BE2C (cell line): ENCODE data around the gene LHFPL2.

Source experiments
- DNase-seq: peaks from one replicate; pipeline ENCODE4 v3.0.0-alpha.2; 2020
- H3K27me3 ChIP-seq: fragments of 250-450 bp; sonication (Bioruptor Pico); 2 replicates; pipeline ENCODE4 v1.5.1; 2020; ENCODE audit warnings: mild to moderate bottlenecking
- H3K36me3 ChIP-seq: fragments of 250-450 bp; sonication (Bioruptor Pico); 2 replicates; pipeline ENCODE4 v1.5.1; 2020; ENCODE audit warnings: mild to moderate bottlenecking
- H3K4me1 ChIP-seq: fragments of 250-450 bp; sonication (Bioruptor Pico); 2 replicates; pipeline ENCODE4 v1.5.1; 2020
- H3K4me3 ChIP-seq: 2 replicates; pipeline ENCODE4 v1.5.1; 2011; ENCODE audit warnings: low read depth, low read length
- H3K9me3 ChIP-seq: fragments of 250-450 bp; sonication (Bioruptor Pico); 2 replicates; pipeline ENCODE4 v1.5.1; 2020
- CTCF ChIP-seq: IDR thresholded peaks from 2 replicates; pipeline ENCODE4 v1.5.1; 2012; ENCODE audit warnings: mild to moderate bottlenecking, low read depth, low read length

LHFPL2 gene

GRCh38 chr5:78511121-78511906 is 137.3 kb downstream of the LHFPL2 start:
- no peak for DNase-seq
- Histone ChIP-seq H3K9me3 (no peaks in the 10 kb centered on the region), H3K4me1 (peaks cover 15% of the 10 kb centered on the region), H3K36me3 (no peaks in the 10 kb centered on the region), H3K27me3 (no peaks in the 10 kb centered on the region), H3K4me3 (no peak overlapping the region)
- no peak for TF ChIP-seq CTCF

DNA sequence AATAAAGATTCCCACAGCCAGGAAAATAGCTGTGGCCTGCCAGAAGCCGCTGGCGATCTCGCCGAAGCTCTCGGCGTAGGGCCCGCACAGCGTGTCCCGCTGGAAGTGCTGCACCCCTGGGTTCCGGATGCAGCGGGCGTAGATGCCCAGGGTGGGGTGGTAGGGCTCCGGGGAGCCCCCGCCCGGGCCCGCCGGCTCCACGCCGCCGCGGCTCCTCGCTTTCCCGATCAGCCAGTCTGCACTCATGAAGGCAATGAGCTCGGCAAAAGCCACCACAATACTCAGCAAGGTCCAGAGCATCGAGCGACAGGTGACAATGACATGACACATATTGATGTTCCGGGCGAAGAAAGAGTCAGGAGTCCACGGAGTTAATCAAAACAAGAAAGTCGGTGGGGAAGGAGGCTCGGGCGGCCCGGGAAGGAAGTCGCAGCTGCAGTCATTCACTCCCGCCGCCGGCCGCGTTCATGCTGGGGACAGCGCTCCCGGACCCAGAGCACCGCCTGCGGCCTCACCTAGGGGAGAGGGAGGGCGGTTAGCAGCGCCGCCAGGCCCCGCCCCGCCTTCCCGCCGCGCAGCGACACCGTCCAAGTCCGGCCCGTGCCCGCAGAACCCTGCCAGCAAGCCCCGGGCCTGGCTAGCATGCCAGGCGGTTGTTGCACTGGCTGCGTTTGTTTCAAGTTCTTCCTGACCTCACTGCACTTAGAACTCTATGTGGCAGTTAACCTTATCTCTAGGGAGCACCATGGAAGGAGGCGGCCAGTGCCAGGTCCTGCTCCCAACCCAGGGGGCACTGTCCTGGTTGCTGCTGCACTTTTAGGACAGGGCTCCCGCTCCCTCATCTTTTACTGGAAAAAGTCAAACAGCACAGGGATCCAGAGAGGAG is 138.4 kb downstream of the LHFPL2 start:
- H3K4me1 ChIP-seq, result peaks cover 27% of the 10 kb centered on the region

GRCh38 chr5:78509145-78509865 is 139.3 kb downstream of the LHFPL2 start:
- DNase-seq, result no peak
- no peak overlapping the region for H3K4me3 ChIP-seq
- H3K4me1 ChIP-seq, result peaks cover 32% of the 10 kb centered on the region
- no peaks in the 10 kb centered on the region for H3K9me3 ChIP-seq
- H3K27me3 ChIP-seq, result no peaks in the 10 kb centered on the region
- TF ChIP-seq CTCF, result no peak
- H3K36me3 ChIP-seq, result no peaks in the 10 kb centered on the region

More for the DNA sequence above, 138.4 kb downstream of the LHFPL2 start:
- peak; percentile 67 for DNase-seq
- no peaks in the 10 kb centered on the region for H3K9me3 ChIP-seq
- peak; percentile 31 for TF ChIP-seq CTCF
- H3K4me3 ChIP-seq, result peak overlapping the region; percentile 44
- no peaks in the 10 kb centered on the region for H3K27me3 ChIP-seq
- H3K36me3 ChIP-seq, result no peaks in the 10 kb centered on the region

- no peaks in the 10 kb centered on the region for H3K36me3 ChIP-seq
- TF ChIP-seq CTCF, result no peak
- no peak for DNase-seq
- H3K27me3 ChIP-seq, result no peaks in the 10 kb centered on the region
- no peaks in the 10 kb centered on the region for H3K9me3 ChIP-seq
- H3K4me3 ChIP-seq, result no peak overlapping the region
- peaks cover 38% of the 10 kb centered on the region for H3K4me1 ChIP-seq
Observed at GRCh38 chr5:78508186-78508765, 140.3 kb downstream of the LHFPL2 start.

- Histone ChIP-seq H3K9me3 (no peaks in the 10 kb centered on the region), H3K4me1 (peaks cover 38% of the 10 kb centered on the region), H3K27me3 (no peaks in the 10 kb centered on the region), H3K36me3 (no peaks in the 10 kb centered on the region), H3K4me3 (no peak overlapping the region)
- no peak for DNase-seq
- TF ChIP-seq CTCF, result no peak
Observed at GRCh38 chr5:78507531-78507930, 141.0 kb downstream of the LHFPL2 start.
